Keratinocyte (primary cell): ENCODE measurements around the gene PPEF2. TPM values are rescaled to one million over a fixed set of nuclear protein-coding genes. Genes with fewer than 3 reads are reported as not detected.

Experiments used
- DNase-seq: peaks from one replicate; pipeline ENCODE4 v3.0.0-alpha.2; 2011; ENCODE audit warnings: low read depth, missing footprints, low spot score
- FAIRE-seq: peaks from 2 replicates; lab custom pipeline; 2011; peaks lifted over from hg19 to GRCh38; lab: Jason Lieb, UNC
- H2AFZ ChIP-seq: 2 replicates; pipeline ENCODE4 v1.6.0; 2012; ENCODE audit warnings: low read length, control low read depth, inconsistent platforms; ENCODE audit not compliant: control insufficient read depth
- H3K27ac ChIP-seq: 2 replicates; pipeline ENCODE4 v1.5.1; 2011; ENCODE audit warnings: low read length; ENCODE audit not compliant: control insufficient read depth, insufficient read depth
- H3K27me3 ChIP-seq: 3 replicates; pipeline ENCODE4 v1.6.0; 2011; ENCODE audit warnings: low read length; ENCODE audit not compliant: control insufficient read depth, insufficient read depth; ENCODE audit errors: extremely low read depth
- H3K36me3 ChIP-seq, 2 experiments: 2 replicates in 1 of 2; 3 replicates in 1 of 2; pipeline ENCODE4 v1.5.1; 2011; ENCODE audit warnings: low read length in 2 of 2, mild to moderate bottlenecking in 1 of 2; ENCODE audit not compliant: control insufficient read depth in 2 of 2, insufficient read depth in 2 of 2; ENCODE audit errors: extremely low read depth in 1 of 2
- H3K4me1 ChIP-seq: 3 replicates; pipeline ENCODE4 v1.5.1; 2011; ENCODE audit warnings: low read length; ENCODE audit not compliant: control insufficient read depth, insufficient read depth; ENCODE audit errors: extremely low read depth
- H3K4me2 ChIP-seq: 3 replicates; pipeline ENCODE4 v1.6.0; 2011; ENCODE audit warnings: low read depth, low read length; ENCODE audit not compliant: control insufficient read depth, insufficient read depth; ENCODE audit errors: extremely low read depth
- H3K4me3 ChIP-seq, 3 experiments: fragments of 200-600 bp in 1 of 3; sonication (generic) in 1 of 3; 2 replicates in 2 of 3; 3 replicates in 1 of 3; pipeline ENCODE4 v1.5.1; 2011 to 2016; ENCODE audit warnings: low read length in 3 of 3, mild to moderate bottlenecking in 3 of 3, control low read depth in 2 of 3, inconsistent platforms in 1 of 3, low read depth in 1 of 3, mixed read lengths in 1 of 3, mixed run types in 1 of 3, moderate library complexity in 1 of 3; ENCODE audit not compliant: control insufficient read depth in 2 of 3, insufficient read depth in 2 of 3; ENCODE audit errors: extremely low read depth in 1 of 3
- H3K79me2 ChIP-seq: 2 replicates; pipeline ENCODE4 v1.6.0; 2012; ENCODE audit warnings: low read length; ENCODE audit not compliant: control insufficient read depth, insufficient read depth
- H3K9ac ChIP-seq: 3 replicates; pipeline ENCODE4 v1.6.0; 2011; ENCODE audit warnings: low read length; ENCODE audit not compliant: control insufficient read depth, insufficient read depth; ENCODE audit errors: extremely low read depth
- H3K9me1 ChIP-seq: 3 replicates; pipeline ENCODE4 v1.6.0; 2011; ENCODE audit warnings: low read length; ENCODE audit not compliant: control insufficient read depth, insufficient read depth; ENCODE audit errors: extremely low read depth
- H3K9me3 ChIP-seq: 2 replicates; pipeline ENCODE4 v1.5.1; 2012; ENCODE audit warnings: low read depth, low read length; ENCODE audit not compliant: control insufficient read depth
- H4K20me1 ChIP-seq: 3 replicates; pipeline ENCODE4 v1.6.0; 2011; ENCODE audit warnings: low read length; ENCODE audit not compliant: control insufficient read depth, insufficient read depth; ENCODE audit errors: extremely low read depth
- CTCF ChIP-seq, 3 experiments: IDR thresholded peaks in 1 of 3; conservative IDR thresholded peaks in 1 of 3; optimal IDR thresholded peaks in 1 of 3; 2 replicates in 2 of 3; 3 replicates in 1 of 3; pipeline versions ENCODE3 to v1.5.1; 2011; ENCODE audit warnings: low read length in 3 of 3, mild to moderate bottlenecking in 3 of 3, moderate library complexity in 2 of 3, control low read depth in 1 of 3, inconsistent platforms in 1 of 3; ENCODE audit not compliant: insufficient read depth in 2 of 3; ENCODE audit errors: extremely low read depth in 1 of 3
- EZH2 ChIP-seq: IDR thresholded peaks from one replicate; pipeline ENCODE4 v1.6.1; 2012; ENCODE audit warnings: inconsistent platforms, mild to moderate bottlenecking, low read length, moderate library complexity
- dilution Hi-C: fragments of 300-500 bp; cut with MboI; formaldehyde crosslinking; loops from one replicate; pipeline ENCODE4 v1.7.0; 2020; ENCODE audit warnings: low sequenced_read_pairs; ENCODE audit not compliant: extremely low pct_ligation_motif_present
- polyA plus RNA-seq, 5 experiments: library from polyadenylated mRNA; depleted of rRNA in 3 of 5; stranded (reverse) in 3 of 5; stranded (forward) in 1 of 5; unstranded in 1 of 5; fragments of >200 nt; gene quantifications; 1 replicate in 1 of 5; 2 replicates in 3 of 5; 3 replicates in 1 of 5; pipeline versions ENCODE4 v1.2.1 to v1.2.3, GENCODE V29; 2011 to 2012; ENCODE audit warnings: missing spikeins in 2 of 5, low read depth in 1 of 5, low replicate concordance in 1 of 5

The PPEF2 gene
- polyA plus RNA-seq, 1 donor (not counting 4 experiments of a cell fraction or from before 2014, with no cell fraction given), result 0.03 TPM

GRCh38 chr4:75869100-75869499 lies 33.2 kb downstream of the PPEF2 start:
- H3K4me1 ChIP-seq, result no peaks in the 10 kb centered on the region
- H4K20me1 ChIP-seq, result no peaks in the 10 kb centered on the region
- no peaks in the 10 kb centered on the region for H3K27me3 ChIP-seq
- no peak overlapping the region for H3K4me3 ChIP-seq
- dilution Hi-C loops, result no loop called here
- no peak overlapping the region for H2AFZ ChIP-seq
- H3K9me1 ChIP-seq, result no peaks in the 10 kb centered on the region
- H3K79me2 ChIP-seq, result no peaks in the 10 kb centered on the region
- FAIRE-seq (no peak), DNase-seq (no peak)
- H3K4me2 ChIP-seq, result no peak overlapping the region
- H3K9me3 ChIP-seq, result no peaks in the 10 kb centered on the region
- TF ChIP-seq CTCF (optimal IDR thresholded peaks at IDR 0.05 in 1 of 3, IDR thresholded peaks at IDR 0.05 in 1 of 3, conservative IDR thresholded peaks at IDR 0.05 in 1 of 3; ENCODE audit: extremely low read depth in 1 of 3, insufficient read depth in 2 of 3, low read length in 3 of 3) (no peak), EZH2 (no peak)
- H3K27ac ChIP-seq, result no peak overlapping the region
- H3K9ac ChIP-seq, result no peak overlapping the region
- H3K36me3 ChIP-seq, result no peaks in the 10 kb centered on the region

GRCh38 chr4:75867130-75867529 lies 35.1 kb downstream of the PPEF2 start:
- H3K27ac ChIP-seq, result no peak overlapping the region
- H4K20me1 ChIP-seq, result no peaks in the 10 kb centered on the region
- dilution Hi-C loops, result no loop called here
- H3K9ac ChIP-seq, result no peak overlapping the region
- DNase-seq (no peak), FAIRE-seq (no peak)
- H3K9me1 ChIP-seq, result no peaks in the 10 kb centered on the region
- no peak overlapping the region for H3K4me3 ChIP-seq
- no peak overlapping the region for H3K4me2 ChIP-seq
- no peaks in the 10 kb centered on the region for H3K79me2 ChIP-seq
- no peaks in the 10 kb centered on the region for H3K36me3 ChIP-seq
- H3K27me3 ChIP-seq, result no peaks in the 10 kb centered on the region
- H3K9me3 ChIP-seq, result no peaks in the 10 kb centered on the region
- no peak overlapping the region for H2AFZ ChIP-seq
- TF ChIP-seq CTCF (optimal IDR thresholded peaks at IDR 0.05 in 1 of 3, IDR thresholded peaks at IDR 0.05 in 1 of 3, conservative IDR thresholded peaks at IDR 0.05 in 1 of 3; ENCODE audit: extremely low read depth in 1 of 3, insufficient read depth in 2 of 3, low read length in 3 of 3) (no peak), EZH2 (no peak)
- H3K4me1 ChIP-seq, result no peaks in the 10 kb centered on the region
